Natural killer cell (primary cell): ENCODE results near the gene PHF23. TPM values are rescaled to one million over a fixed set of nuclear protein-coding genes. Genes with fewer than 3 reads are reported as not detected.

Source experiments
- ATAC-seq, 3 donors: fragments of 150-1000 bp in 2 of 3; fragments of 200-7000 bp in 1 of 3; cut with Tn5 transposase; 1 replicate in 1 of 3; 2 replicates in 2 of 3; pipeline ENCODE4 v1.10.0; 2021; ENCODE audit warnings: mild to moderate bottlenecking in 2 of 3, moderate library complexity in 2 of 3
- DNase-seq, 2 donors: peaks; one replicate each; pipeline versions ENCODE4 v3.0.0 to v3.0.0-alpha.2; 2013 to 2021; ENCODE audit warnings: mixed read lengths in 1 of 2
- H3K27ac ChIP-seq: one replicate; pipeline ENCODE4 v1.5.1; 2013; ENCODE audit warnings: mild to moderate bottlenecking, low read length
- H3K27me3 ChIP-seq: one replicate; pipeline ENCODE4 v1.6.1; 2013; ENCODE audit warnings: low read length; ENCODE audit not compliant: control insufficient read depth, insufficient read depth
- H3K36me3 ChIP-seq: one replicate; pipeline ENCODE4 v1.6.1; 2013; ENCODE audit warnings: low read length; ENCODE audit not compliant: control insufficient read depth, insufficient read depth
- H3K4me1 ChIP-seq: one replicate; pipeline ENCODE4 v1.6.1; 2013; ENCODE audit warnings: low read length; ENCODE audit not compliant: control insufficient read depth, insufficient read depth
- H3K4me3 ChIP-seq: one replicate; pipeline ENCODE4 v1.5.1; 2013; ENCODE audit warnings: low read length
- H3K9me3 ChIP-seq: one replicate; pipeline ENCODE4 v1.6.1; 2013; ENCODE audit warnings: low read length; ENCODE audit not compliant: control insufficient read depth, insufficient read depth
- H3K27ac Mint-ChIP-seq, 2 donors: one replicate each; pipeline ENCODE4 v1.8.0; 2022; ENCODE audit warnings: mild to moderate bottlenecking in 2 of 2, mixed read lengths in 2 of 2, moderate library complexity in 1 of 2
- H3K27me3 Mint-ChIP-seq, 2 donors: one replicate each; pipeline ENCODE4 v1.8.0; 2022; ENCODE audit warnings: low read depth in 2 of 2, mixed read lengths in 2 of 2
- H3K36me3 Mint-ChIP-seq: one replicate; pipeline ENCODE4 v1.8.0; 2022; ENCODE audit warnings: mixed read lengths
- H3K4me1 Mint-ChIP-seq, 2 donors: one replicate each; pipeline ENCODE4 v1.8.0; 2022; ENCODE audit warnings: mixed read lengths in 2 of 2
- H3K4me3 Mint-ChIP-seq: one replicate; pipeline ENCODE4 v1.8.0; 2022; ENCODE audit warnings: mild to moderate bottlenecking, moderate library complexity, mixed read lengths
- H3K9me3 Mint-ChIP-seq, 2 donors: one replicate each; pipeline ENCODE4 v1.8.0; 2022; ENCODE audit warnings: mixed read lengths in 2 of 2
- CTCF ChIP-seq: fragments of 200-600 bp; IDR thresholded peaks from one replicate; pipeline ENCODE4 v1.8.0; 2022; ENCODE audit warnings: antibody characterized with exemption
- WGBS: methylation state at CpG from one replicate; pipeline ENCODE4 v1.1.7; 2013; ENCODE audit warnings: missing lambda C conversion rate; ENCODE audit not compliant: insufficient coverage; 5-methylcytosine and 5-hydroxymethylcytosine counted together
- intact Hi-C: fragments of 100-400 bp; cut with micrococcal nuclease; formaldehyde crosslinking; loops from one replicate; pipeline ENCODE4 v1.14.2; 2022
- total RNA-seq, 4 donors: library from RNA; stranded (reverse); fragments of 120-200 nt in 1 of 4; gene quantifications; one replicate each; pipeline versions ENCODE4 v1.2.3 to v1.2.4, GENCODE V29; 2013 to 2022

PHF23 gene
- total RNA-seq, 3 donors from 2014 or later (not counting 1 experiment from before 2014, with no cell fraction given) = 19.3 to 32.3 (median 20.8) TPM

GRCh38 chr17:7262192-7262934 is 23.1 kb upstream of the PHF23 start, which contains the start of gene CLDN7:
Gene CLDN7, minus strand, starts transcription at chr17:7262478. Its CDS starts 435 bp downstream, at chr17:7262043.
- 10% methylated on average over 64 of the region's 64 CpGs for WGBS
- H3K4me1 Mint-ChIP-seq = peaks cover 17% of the 10 kb centered on the region in 2 donors
- Histone ChIP-seq H3K4me1 (peaks cover 34% of the 10 kb centered on the region), H3K27me3 (peaks cover 24% of the 10 kb centered on the region), H3K9me3 (no peaks in the 10 kb centered on the region), H3K27ac (no peak within 1 kb of the TSS), H3K36me3 (peaks cover 11% of the 10 kb centered on the region), H3K4me3 (peak within 1 kb of the TSS; percentile 42)
- peak within 1 kb of the TSS; percentile 82 for H3K4me3 Mint-ChIP-seq
- H3K27me3 Mint-ChIP-seq = peaks cover 16 to 17% of the 10 kb centered on the region in 2 donors
- no peaks in the 10 kb centered on the region for H3K9me3 Mint-ChIP-seq
- no peak for ATAC-seq
- peak within 1 kb of the TSS in 1 of 2 donors; percentile 80 for H3K27ac Mint-ChIP-seq
- TF ChIP-seq CTCF = no peak
- intact Hi-C loops = no loop called here
- H3K36me3 Mint-ChIP-seq = no peaks in the 10 kb centered on the region
- DNase-seq = peak in 1 of 2 donors; percentile 36

- intact Hi-C loops = no loop called here
Measured at GRCh38 chr17:7261379-7262191, 22.3 kb upstream of the PHF23 start.

GRCh38 chr17:7260651-7261378 is 21.6 kb upstream of the PHF23 start:
- H3K9me3 ChIP-seq = no peaks in the 10 kb centered on the region
- Mint-ChIP-seq H3K27ac (peak overlapping the region in 1 of 2 donors; percentile 64), H3K27me3 (peaks cover 14 to 16% of the 10 kb centered on the region in 2 donors), H3K4me1 (peaks cover 17% of the 10 kb centered on the region in 2 donors), H3K36me3 (peaks cover 12% of the 10 kb centered on the region), H3K9me3 (no peaks in the 10 kb centered on the region), H3K4me3 (peak overlapping the region; percentile 66)
- H3K27ac ChIP-seq = no peak overlapping the region
- intact Hi-C loops = no loop called here
- no peak for TF ChIP-seq CTCF
- peaks cover 34% of the 10 kb centered on the region for H3K4me1 ChIP-seq
- DNase-seq (peak; percentile 29 to 47), ATAC-seq (peak; percentile 38 to 62 (median 46))
- 10% methylated on average over 54 of the region's 54 CpGs for WGBS
- H3K36me3 ChIP-seq = peaks cover 23% of the 10 kb centered on the region
- peaks cover 22% of the 10 kb centered on the region for H3K27me3 ChIP-seq
- peak overlapping the region; percentile 42 for H3K4me3 ChIP-seq

More at GRCh38 chr17:7261379-7262191, 22.3 kb upstream of the PHF23 start:
- ATAC-seq (peak; percentile 57 to 66 (median 66)), DNase-seq (peak; percentile 28 to 56)
- peak overlapping the region; percentile 42 for H3K4me3 ChIP-seq
- H3K27me3 Mint-ChIP-seq = peaks cover 14 to 16% of the 10 kb centered on the region in 2 donors
- H3K4me3 Mint-ChIP-seq = peak overlapping the region; percentile 75
- H3K27ac ChIP-seq = no peak overlapping the region
- H3K36me3 ChIP-seq = peaks cover 16% of the 10 kb centered on the region
- H3K4me1 Mint-ChIP-seq = peaks cover 17% of the 10 kb centered on the region in 2 donors
- H3K9me3 ChIP-seq = no peaks in the 10 kb centered on the region
- WGBS = 8% methylated on average over 71 of the region's 71 CpGs
- peaks cover 7% of the 10 kb centered on the region for H3K36me3 Mint-ChIP-seq
- no peak for TF ChIP-seq CTCF
- H3K27me3 ChIP-seq = peaks cover 24% of the 10 kb centered on the region
- H3K4me1 ChIP-seq = peaks cover 34% of the 10 kb centered on the region
- no peaks in the 10 kb centered on the region for H3K9me3 Mint-ChIP-seq
- peak overlapping the region in 1 of 2 donors; percentile 64 for H3K27ac Mint-ChIP-seq
